Neural crest cell (in vitro differentiated cells): ENCODE measurements around the gene DUSP9. TPM values are rescaled to one million over a fixed set of nuclear protein-coding genes. Genes with fewer than 3 reads are reported as not detected.
A peak's percentile ranks its signal among the peaks of the same experiment; 100 is the strongest.
"Not testable (repeated sequence)": the region's sequence is repeated elsewhere in the genome, so short reads cannot be mapped to it uniquely, and the experiment has no call there.

ENCODE experiments used
- DNase-seq: peaks from one replicate; pipeline ENCODE4 v3.0.0; 2021; ENCODE audit warnings: low read depth, mixed read lengths, low spot score
- H3K27ac Mint-ChIP-seq: one replicate; pipeline ENCODE4 v1.8.0; 2021; ENCODE audit warnings: mild to moderate bottlenecking, mixed read lengths; ENCODE audit not compliant: unreplicated experiment
- H3K27me3 Mint-ChIP-seq: 2 replicates; pipeline ENCODE4 v1.8.0; 2021; ENCODE audit warnings: low read depth, mild to moderate bottlenecking, mixed read lengths
- H3K36me3 Mint-ChIP-seq: 2 replicates; pipeline ENCODE4 v1.8.0; 2021; ENCODE audit warnings: low read depth, mild to moderate bottlenecking, mixed read lengths
- H3K4me1 Mint-ChIP-seq: 2 replicates; pipeline ENCODE4 v1.8.0; 2021; ENCODE audit warnings: mixed read lengths
- H3K4me3 Mint-ChIP-seq: one replicate; pipeline ENCODE4 v1.8.0; 2021; ENCODE audit warnings: mild to moderate bottlenecking, mixed read lengths
- H3K9me3 Mint-ChIP-seq: 2 replicates; pipeline ENCODE4 v1.8.0; 2021; ENCODE audit warnings: mixed read lengths
- total RNA-seq: library from RNA; stranded (reverse); gene quantifications from 2 replicates; pipeline ENCODE4 v1.2.1, GENCODE V29; 2021
- TF ChIP-seq, protein P1 (sequence below): fragments of 200-600 bp; sonication (generic); conservative IDR thresholded peaks from 2 replicates; pipeline ENCODE4 v1.5.0; 2021; ENCODE audit warnings: antibody characterized with exemption, mild to moderate bottlenecking

The DUSP9 gene
- total RNA-seq, 1 donor from 2014 or later = 1.7 TPM

DNA sequence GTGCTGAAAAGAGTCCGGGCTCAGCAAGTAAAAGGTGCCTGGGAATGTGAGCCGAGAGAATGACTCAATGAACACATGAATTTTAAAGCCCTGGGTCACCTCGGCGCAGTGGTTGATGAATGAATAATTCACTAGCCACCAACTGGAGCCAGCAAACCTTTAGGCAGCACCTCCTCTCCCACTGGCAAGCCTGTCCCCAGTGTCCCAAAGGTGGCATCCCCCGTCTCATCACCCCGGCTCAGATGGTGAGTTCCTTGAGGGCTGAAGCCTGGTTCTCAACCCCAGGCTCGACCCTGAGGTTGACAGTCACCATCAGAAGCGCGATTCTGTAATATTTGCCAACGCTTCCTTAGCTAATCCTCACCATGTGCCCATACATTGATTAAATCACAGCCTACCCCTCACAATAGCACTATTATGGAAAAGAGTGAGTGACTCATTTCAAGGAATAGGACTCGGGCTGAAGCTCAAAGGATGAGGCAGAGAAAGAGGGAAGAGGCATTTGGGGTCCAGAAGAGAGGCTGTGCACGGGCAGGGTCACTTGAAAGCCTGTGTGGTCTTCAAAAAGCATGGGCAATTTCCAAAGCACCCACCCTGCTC is 45.4 kb upstream of the DUSP9 start:
- Mint-ChIP-seq H3K36me3 (peaks cover 9% of the 10 kb centered on the region), H3K9me3 (no peaks in the 10 kb centered on the region), H3K4me1 (peaks cover 24% of the 10 kb centered on the region), H3K27ac (no peak overlapping the region), H3K4me3 (peak overlapping the region; percentile 87), H3K27me3 (no peaks in the 10 kb centered on the region)
- TF ChIP-seq, protein P1, sequence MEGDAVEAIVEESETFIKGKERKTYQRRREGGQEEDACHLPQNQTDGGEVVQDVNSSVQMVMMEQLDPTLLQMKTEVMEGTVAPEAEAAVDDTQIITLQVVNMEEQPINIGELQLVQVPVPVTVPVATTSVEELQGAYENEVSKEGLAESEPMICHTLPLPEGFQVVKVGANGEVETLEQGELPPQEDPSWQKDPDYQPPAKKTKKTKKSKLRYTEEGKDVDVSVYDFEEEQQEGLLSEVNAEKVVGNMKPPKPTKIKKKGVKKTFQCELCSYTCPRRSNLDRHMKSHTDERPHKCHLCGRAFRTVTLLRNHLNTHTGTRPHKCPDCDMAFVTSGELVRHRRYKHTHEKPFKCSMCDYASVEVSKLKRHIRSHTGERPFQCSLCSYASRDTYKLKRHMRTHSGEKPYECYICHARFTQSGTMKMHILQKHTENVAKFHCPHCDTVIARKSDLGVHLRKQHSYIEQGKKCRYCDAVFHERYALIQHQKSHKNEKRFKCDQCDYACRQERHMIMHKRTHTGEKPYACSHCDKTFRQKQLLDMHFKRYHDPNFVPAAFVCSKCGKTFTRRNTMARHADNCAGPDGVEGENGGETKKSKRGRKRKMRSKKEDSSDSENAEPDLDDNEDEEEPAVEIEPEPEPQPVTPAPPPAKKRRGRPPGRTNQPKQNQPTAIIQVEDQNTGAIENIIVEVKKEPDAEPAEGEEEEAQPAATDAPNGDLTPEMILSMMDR = no peak
- no peak for DNase-seq

DNA sequence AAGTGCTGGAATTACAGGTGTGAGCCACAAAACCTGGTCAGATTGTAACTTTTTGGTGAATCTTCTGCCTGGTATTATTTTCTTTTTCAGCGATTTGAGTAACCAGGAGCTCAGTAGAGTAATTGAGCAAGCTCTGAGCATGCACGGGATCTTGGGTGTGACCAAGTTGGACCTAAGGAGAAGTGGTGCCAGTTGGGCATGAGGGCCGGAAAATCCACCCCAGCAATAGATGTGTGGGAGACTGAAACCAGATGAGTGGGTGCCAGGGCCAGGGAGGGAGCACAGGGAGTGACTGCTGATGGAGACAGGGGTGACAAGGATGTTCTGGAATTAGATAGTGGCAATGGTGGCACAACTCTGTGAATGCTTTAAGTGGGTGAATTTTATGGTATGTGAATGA is 44.4 kb upstream of the DUSP9 start:
- TF ChIP-seq, protein P1 = no peak
- no peaks in the 10 kb centered on the region for H3K27me3 Mint-ChIP-seq
- no peaks in the 10 kb centered on the region for H3K9me3 Mint-ChIP-seq
- H3K36me3 Mint-ChIP-seq = peaks cover 5% of the 10 kb centered on the region
- no peak overlapping the region for H3K27ac Mint-ChIP-seq
- H3K4me3 Mint-ChIP-seq = peak overlapping the region; percentile 53
- peaks cover 21% of the 10 kb centered on the region for H3K4me1 Mint-ChIP-seq
- no peak for DNase-seq

DNA sequence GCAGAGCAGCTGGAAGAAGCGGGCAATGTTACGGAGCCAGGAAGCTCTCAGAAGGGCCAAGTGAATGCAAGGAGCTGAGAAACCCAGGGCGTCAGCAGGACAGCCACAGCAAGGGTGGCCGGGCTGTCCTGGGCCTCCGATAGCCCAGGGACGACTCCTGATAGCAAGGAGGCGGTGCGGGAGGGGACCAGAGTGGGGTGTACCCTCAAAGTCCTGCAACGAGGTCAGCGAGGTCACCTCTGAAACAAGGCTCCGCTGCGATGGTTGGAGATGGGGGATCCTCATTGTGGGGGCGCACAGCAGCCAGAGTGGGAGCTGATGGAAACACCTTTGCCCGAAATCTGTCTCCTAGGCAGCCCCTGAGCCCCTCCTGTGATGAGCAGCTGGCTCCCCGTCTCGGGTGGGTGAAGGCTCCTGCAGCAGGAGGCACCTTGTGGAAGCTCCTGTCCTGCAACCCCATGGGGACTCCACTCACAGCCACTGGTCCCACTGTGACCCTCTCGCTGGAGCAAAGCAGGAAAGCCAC is 43.8 kb upstream of the DUSP9 start:
- H3K36me3 Mint-ChIP-seq = peaks cover 5% of the 10 kb centered on the region
- H3K27me3 Mint-ChIP-seq = no peaks in the 10 kb centered on the region
- H3K4me3 Mint-ChIP-seq = peak overlapping the region; percentile 53
- H3K9me3 Mint-ChIP-seq = no peaks in the 10 kb centered on the region
- DNase-seq = no peak
- no peak overlapping the region for H3K27ac Mint-ChIP-seq
- TF ChIP-seq, protein P1 = no peak
- peaks cover 15% of the 10 kb centered on the region for H3K4me1 Mint-ChIP-seq

DNA sequence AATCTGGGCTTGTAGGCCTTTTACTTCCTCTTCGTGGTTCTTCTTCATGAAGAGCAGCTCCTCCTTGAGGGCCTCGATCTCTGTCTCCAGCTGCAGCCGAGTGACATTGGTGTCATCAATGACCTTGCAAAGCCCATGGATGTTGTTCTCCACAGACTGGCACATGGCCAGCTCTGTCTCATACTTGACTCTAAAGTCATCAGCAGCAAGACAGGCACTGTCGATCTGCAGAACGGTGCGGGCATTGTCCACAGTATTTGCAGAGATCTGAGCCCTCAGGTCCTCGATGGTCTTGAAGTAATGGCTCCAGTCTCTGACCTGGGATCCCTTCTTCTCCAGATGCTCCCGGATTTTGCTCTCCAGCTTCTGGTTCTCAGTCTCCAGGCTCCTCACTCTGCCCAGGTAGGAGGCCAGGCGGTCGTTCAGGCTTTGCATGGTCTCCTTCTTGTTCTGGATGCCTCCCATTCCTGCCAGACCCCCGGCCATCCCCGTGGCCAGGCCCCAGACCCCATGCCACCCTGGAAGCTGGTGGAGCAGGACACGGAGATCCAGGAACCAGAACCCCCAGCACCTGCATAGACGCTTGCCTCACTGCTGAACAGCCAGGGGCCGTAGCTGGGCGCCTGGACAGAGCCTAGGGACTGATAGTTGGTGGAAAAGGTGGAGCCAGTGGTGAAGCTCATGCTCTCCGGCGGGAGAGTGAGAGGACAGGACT is 42.2 kb upstream of the DUSP9 start:
- H3K9me3 Mint-ChIP-seq, H3K27ac Mint-ChIP-seq, H3K36me3 Mint-ChIP-seq, H3K4me3 Mint-ChIP-seq, DNase-seq, H3K27me3 Mint-ChIP-seq: not testable (repeated sequence)
- peaks cover 14% of the 10 kb centered on the region for H3K4me1 Mint-ChIP-seq

DNA sequence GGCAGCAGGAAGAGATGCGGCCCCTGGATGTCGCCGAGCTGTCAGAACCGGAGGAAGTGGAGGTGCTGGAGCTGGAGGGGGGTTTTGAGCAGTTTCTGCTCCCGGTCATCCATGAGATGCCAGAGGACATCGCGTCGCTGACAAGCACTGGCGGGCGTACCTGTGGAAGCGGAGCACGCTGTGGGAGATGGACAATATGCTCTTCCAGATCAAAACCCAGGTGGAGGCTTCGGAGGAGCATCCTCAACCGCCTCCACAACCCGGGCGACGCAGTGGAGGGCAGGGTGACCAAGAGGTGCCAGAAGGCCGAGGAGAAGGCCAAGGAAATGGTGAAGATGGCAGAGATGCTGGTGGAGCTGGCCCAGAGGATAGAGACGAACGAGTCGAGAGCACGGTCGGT is 40.5 kb upstream of the DUSP9 start:
- H3K27me3 Mint-ChIP-seq = peaks cover 2% of the 10 kb centered on the region
- peaks cover 4% of the 10 kb centered on the region for H3K4me1 Mint-ChIP-seq
- H3K4me3 Mint-ChIP-seq = no peak overlapping the region
- no peak for DNase-seq
- no peaks in the 10 kb centered on the region for H3K9me3 Mint-ChIP-seq
- no peak overlapping the region for H3K27ac Mint-ChIP-seq
- peaks cover 2% of the 10 kb centered on the region for H3K36me3 Mint-ChIP-seq
- TF ChIP-seq, protein P1 = no peak

DNA sequence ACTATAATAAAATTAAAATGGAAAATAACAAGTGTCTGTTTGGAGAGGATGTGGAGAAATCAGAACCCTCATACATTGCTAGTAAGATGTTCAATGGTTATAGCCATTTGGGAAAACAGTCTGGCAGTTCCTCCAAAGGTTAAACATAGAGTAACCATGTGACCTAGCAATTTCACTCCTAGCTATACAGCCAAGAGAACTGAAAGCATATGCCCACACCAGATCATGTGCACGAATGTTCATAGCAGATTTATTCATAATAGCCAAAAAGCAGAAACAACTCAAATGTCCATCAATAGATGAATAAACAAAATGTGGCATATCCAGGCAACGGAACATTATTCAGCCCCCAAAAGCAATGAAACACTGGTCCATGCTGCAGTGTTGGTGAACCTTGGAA is 38.6 kb upstream of the DUSP9 start:
- Mint-ChIP-seq H3K4me3 (peak overlapping the region; percentile 0), H3K36me3 (no peaks in the 10 kb centered on the region), H3K27me3 (peaks cover 2% of the 10 kb centered on the region), H3K9me3 (no peaks in the 10 kb centered on the region), H3K4me1 (no peaks in the 10 kb centered on the region), H3K27ac (no peak overlapping the region)
- TF ChIP-seq, protein P1 = no peak
- DNase-seq = no peak
